Skin of body (tissue), 2 donors: Measurements from ENCODE around the gene WDR86. TPM values are rescaled to one million over a fixed set of nuclear protein-coding genes. Genes with fewer than 3 reads are reported as not detected.

Experiments used
- DNase-seq: peaks from one replicate; lab custom pipeline; 2025; lab: John Stamatoyannopoulos, UW
- total RNA-seq: library from RNA; depleted of rRNA; stranded (reverse); fragments of >200 nt; gene quantifications from one replicate; pipeline ENCODE4 v1.2.3, GENCODE V29; 2014

The WDR86 gene
- total RNA-seq, 1 donor from 2014 or later = 14.0 TPM

DNA sequence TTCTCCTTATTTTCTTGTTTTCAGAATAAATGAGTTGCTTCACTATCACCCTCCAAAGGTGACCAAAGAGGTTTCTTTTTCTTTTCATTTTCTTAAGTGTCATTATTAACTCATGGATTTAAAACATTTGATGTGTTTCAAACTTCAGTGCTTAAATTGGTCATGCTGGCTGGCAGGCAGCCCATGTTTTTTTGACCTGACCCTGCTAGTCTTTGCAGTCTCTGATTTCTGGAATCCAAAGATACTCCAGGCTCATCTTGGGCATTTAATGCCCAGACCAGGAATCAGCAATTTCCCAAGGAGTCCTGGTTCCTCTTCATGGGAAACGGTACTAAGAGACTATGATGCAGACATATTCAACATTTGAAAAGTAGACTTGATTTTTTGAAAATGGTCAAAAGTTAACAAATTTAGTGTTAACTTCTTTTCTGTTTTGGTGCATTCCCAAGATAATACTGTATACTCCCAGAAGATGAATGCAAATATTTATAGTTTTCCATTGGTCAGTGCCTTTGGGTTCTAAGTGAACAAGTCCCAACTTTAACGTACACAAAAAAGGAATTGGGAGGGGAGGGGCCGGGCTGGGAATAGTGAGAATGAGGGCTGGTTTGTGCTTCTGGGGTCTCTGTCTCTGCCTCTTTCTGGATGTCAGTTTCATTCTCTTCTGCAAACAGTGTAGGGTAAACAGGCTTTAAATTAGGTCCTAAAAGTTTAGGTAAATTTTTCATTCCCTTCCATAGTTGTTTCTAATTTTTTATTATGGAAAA is 48.5 kb downstream of the WDR86 start:
- no peak for DNase-seq

DNA sequence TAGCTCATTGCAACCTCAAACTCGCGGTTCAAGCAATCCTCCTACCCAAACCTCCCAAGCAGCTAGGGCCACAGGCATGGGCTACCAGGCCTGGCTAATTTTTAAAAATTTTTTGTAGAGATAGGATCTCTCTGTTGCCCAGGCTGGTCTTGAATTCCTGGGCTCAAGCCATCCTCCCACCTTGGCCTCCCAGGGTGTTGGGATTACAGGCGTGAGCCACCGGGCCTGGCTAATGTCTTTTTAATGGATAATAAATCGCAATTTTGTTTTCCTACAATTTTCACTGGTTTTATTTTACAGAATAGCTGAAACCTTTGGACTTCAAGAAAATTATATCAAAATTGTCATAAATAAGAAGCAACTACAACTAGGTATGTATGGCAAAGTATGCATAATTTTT is 57.3 kb downstream of the WDR86 start:
- DNase-seq = no peak

GRCh38 chr7:151351967-151352366 is 57.9 kb downstream of the WDR86 start:
- no peak for DNase-seq

- DNase-seq = no peak
Observed at GRCh38 chr7:151351027-151351426, 58.8 kb downstream of the WDR86 start.

GRCh38 chr7:151349507-151349853 is 60.4 kb downstream of the WDR86 start:
- no peak for DNase-seq

GRCh38 chr7:151348970-151349369 is 60.9 kb downstream of the WDR86 start:
- DNase-seq = no peak

DNA sequence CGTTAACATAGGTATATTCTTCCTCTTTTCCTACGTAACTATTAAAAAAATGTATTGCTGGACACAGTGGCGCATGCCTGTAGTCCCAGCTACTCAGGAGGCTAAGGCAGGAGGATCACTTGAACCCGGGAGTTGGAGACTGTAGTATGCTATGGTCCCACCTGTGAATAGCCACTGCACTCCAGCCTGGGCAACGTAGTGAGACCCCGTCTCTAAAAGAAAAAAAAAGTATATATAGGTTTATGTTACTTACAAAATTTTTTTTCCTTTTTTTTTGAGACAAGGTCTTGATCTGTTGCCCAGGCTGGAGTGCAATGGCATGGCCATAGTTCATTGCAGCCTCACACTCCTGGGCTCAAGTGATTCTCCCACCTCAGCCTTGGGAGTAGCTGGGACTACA is 62.6 kb downstream of the WDR86 start:
- DNase-seq = no peak

DNA sequence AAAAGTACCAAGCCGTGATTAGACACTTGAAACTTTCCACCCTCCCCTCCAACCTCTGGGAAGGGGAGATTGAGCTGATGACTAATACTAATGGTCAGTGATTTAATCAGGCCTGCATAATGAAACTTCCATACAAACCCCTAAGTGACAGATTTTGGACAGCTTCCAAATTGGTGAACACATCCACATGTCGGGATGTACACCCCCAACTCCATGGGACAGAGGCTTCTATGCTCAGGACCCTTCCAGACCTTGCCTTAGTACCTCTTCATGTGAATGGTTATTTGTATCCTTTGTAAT is 63.4 kb downstream of the WDR86 start:
- DNase-seq = no peak

- DNase-seq = no peak
Observed at GRCh38 chr7:151345576-151346469, 64.0 kb downstream of the WDR86 start.

DNA sequence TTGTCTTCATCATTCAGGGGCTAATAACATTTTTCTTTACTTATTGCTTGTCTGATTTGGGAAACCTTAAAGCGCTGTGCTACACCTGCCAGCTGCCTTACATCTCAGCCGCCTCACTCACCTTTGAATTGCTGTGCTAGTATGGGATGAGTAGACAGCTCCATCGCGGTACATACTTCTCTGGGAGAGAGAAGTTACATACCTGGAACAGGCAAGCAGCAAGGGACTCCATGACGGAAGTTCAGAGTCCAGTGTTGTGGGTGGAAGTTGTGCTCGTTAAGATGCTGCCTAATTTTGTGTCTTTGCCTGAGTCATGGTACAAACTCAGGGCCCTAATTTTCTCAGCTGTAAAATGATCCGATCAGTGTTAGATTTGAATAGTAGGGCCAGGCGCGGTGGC is 66.3 kb downstream of the WDR86 start:
- DNase-seq = no peak

GRCh38 chr7:151342811-151343210 is 67.0 kb downstream of the WDR86 start:
- DNase-seq = no peak

- DNase-seq = no peak
Observed at GRCh38 chr7:151342102-151342646, 67.7 kb downstream of the WDR86 start.

GRCh38 chr7:151341357-151342101 is 68.3 kb downstream of the WDR86 start, which contains the start of gene NUB1:
Gene NUB1, plus strand, starts transcription at chr7:151341812. Its CDS starts 3,538 bp downstream, at chr7:151345350.
- peak; percentile 71 for DNase-seq

GRCh38 chr7:151340794-151341356 is 69.0 kb downstream of the WDR86 start:
- DNase-seq = no peak

DNA sequence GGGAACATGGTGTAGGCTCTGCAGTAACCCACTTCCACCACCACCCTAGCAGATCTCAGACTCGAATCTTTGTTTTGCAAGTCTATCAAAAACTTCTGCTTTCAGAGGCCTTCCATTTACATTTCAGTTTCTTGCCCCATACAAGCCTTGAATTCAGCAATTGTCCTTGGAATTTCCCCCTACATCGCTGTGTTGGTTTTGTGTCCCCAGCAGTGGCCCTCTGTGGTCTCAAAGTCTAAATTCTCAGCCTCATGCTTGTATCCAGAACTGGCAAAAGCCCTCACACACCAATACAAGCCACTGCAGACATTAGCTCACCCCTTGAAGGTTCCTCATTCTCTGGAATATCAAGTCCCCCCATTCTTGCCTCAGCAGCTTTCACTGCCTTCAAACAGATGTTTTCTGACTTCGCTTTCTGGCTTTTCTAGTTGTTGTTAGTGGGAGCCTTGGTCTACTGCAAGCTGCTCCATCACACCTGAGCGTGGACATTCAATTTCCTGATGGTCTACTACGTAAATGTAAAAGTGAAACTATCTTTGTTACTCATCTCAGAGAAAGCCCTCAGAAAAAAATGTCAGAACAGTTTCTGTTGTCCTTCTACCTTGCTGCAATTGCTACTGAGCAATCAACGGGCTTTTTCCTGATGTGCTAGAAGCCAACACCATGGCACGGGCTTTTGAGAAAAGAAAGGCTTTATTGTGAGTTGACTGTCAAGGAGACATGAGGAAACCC is 70.0 kb downstream of the WDR86 start:
- no peak for DNase-seq

DNA sequence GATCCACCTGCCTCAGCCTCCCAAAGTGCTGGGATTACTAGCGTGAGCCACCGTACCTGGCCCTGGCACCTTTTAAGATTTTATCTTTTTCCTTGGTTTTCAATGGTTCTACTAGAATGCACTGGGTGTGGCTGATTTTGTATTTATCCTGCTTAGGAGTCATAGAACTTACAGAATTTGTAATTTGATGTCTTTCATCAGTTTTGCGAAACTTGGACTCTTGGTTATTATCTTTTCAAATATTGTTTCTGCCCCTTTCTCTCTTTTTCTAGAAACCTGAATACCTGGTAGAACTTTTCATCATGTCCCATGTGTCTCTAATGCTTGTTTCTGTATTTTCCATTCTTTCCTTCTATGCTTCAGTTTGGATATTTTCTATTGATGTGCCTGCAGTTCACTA is 71.0 kb downstream of the WDR86 start:
- DNase-seq = no peak

GRCh38 chr7:151337346-151337745 is 72.5 kb downstream of the WDR86 start:
- no peak for DNase-seq

GRCh38 chr7:151336027-151336708 is 73.7 kb downstream of the WDR86 start:
- DNase-seq = no peak

- DNase-seq = no peak
Observed at GRCh38 chr7:151334628-151335027, 75.2 kb downstream of the WDR86 start.
